ENCODE measurements around the gene MANF.

Gene MANF

DNA sequence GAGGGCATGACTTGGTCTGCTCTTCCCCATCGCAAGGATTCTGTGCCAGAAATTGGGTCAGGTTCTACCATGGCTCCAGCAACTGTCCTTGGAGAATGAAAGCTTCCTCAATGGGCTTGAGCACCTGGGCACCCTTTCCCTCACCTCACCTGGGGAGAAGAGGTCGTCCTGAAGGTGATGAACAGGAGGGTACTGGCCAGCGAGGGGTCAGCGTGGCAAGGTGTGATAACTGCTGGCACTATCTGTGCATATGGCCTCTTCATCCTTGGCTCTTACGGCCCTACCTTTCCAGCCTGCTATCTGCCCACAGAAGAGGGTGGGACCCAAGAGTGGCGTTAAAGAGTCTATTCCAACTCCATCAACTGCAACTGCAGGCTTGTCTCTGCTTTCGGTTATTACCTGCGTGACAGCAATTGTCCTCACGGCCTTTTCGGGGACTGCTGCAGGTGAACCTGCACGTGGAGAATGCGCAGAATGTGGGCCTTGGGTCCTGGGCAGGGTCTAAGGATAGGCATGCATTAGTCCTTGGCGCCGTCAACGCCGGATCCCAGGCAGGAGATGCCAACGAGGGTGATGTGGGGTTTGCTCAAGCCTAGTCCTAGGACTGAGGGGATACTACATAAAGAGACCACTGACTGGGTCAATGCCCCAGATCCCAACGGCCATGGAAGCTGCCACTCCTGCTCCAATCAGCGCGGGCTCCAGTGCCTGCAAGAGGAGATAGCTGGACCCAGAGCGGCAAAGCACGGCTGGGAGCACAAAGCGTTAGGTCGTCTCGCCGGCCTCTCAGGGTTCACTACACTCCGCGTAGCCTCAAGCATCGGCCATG is 5.4 kb downstream of the MANF start:
- no peak for DNase-seq

DNA sequence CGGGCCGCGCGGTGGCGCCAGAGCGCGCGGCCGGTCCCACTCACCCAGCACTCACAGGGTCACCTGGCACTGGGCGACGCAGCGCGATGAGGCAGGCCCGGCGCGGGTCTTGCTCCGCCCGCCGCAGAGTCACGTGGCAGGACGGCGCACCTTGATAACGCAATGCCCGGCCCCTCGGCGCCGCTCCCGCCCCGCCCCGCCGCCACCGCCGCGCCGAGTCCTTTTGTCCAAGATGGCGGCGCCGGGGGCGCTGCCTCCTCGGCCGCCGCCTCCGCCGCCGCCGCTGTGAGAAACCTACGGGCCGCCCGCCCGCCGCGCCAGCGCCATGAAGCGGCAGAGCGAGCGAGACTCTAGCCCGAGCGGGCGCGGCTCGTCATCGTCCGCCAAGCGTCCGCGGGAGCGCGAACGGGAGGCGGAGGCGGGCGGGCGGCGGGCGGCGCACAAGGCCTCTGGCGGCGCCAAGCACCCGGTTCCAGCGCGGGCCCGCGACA is 6.0 kb downstream of the MANF start, which contains the start of gene RBM15B:
TSS of gene RBM15B (plus strand) at position 211 of the 491 bp plus-strand sequence. CDS start at position 326, 115 bp downstream.
- peak; percentile 97 for DNase-seq

DNA sequence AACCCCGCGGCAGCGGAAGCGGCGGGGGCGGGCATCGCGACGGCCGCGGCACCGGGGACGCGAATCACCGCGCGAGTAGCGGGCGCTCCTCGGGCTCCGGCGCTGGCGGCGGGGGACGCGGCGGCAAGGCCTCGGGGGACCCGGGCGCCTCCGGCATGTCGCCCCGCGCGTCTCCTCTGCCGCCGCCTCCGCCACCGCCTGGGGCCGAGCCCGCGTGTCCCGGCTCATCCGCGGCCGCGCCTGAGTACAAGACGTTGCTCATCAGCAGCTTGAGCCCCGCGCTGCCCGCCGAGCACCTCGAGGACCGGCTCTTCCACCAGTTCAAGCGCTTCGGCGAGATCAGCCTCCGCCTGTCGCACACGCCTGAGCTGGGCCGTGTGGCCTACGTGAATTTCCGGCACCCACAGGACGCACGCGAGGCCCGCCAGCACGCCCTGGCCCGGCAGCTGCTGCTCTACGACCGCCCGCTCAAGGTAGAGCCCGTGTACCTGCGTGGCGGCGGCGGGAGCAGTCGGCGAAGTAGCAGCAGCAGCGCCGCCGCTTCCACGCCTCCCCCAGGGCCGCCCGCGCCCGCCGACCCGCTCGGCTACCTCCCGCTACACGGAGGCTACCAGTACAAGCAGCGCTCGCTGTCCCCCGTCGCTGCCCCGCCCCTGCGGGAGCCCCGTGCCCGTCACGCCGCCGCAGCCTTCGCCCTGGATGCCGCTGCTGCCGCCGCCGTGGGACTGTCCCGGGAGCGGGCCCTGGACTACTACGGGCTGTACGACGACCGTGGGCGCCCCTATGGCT is 6.7 kb downstream of the MANF start:
- DNase-seq = peak; percentile 50

DNA sequence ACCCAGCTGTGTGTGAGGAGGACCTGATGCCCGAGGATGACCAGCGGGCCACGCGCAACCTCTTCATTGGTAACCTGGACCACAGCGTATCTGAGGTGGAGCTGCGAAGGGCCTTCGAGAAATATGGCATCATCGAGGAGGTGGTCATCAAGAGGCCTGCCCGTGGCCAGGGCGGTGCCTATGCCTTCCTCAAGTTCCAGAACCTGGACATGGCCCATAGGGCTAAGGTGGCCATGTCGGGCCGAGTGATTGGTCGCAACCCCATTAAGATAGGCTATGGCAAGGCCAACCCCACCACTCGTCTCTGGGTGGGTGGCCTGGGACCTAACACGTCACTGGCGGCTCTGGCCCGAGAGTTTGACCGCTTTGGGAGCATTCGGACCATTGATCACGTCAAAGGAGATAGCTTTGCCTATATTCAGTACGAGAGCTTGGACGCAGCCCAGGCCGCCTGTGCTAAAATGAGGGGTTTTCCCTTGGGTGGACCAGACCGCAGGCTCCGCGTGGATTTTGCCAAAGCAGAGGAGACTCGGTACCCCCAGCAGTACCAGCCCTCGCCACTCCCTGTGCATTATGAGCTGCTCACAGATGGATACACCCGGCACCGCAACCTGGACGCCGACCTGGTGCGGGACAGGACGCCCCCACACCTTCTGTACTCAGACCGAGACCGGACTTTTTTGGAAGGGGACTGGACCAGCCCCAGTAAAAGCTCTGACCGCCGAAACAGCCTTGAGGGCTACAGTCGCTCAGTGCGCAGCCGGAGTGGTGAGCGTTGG is 7.5 kb downstream of the MANF start:
- no peak for DNase-seq

DNA sequence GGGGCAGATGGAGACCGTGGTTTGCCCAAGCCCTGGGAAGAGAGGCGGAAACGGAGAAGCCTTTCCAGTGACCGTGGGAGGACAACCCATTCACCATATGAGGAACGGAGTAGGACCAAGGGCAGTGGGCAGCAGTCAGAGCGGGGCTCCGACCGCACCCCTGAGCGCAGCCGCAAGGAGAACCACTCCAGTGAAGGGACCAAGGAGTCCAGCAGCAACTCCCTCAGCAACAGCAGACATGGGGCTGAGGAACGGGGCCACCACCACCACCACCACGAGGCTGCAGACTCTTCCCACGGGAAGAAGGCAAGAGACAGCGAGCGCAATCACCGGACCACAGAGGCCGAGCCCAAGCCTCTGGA is 8.0 kb downstream of the MANF start:
- no peak for DNase-seq

DNA sequence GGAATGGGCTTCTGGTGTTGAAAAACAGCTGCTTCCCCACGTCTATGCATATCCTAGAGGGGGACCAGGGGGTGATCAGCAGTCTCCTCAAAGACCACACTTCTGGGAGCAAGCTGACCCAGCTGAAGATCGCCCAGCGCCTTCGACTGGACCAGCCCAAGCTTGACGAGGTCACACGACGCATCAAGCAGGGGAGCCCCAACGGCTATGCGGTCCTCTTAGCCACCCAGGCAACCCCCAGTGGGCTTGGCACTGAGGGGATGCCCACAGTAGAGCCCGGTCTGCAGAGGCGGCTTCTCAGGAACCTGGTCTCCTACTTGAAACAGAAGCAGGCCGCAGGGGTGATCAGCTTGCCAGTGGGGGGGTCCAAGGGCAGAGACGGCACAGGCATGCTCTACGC is 8.5 kb downstream of the MANF start:
- no peak for DNase-seq

DNA sequence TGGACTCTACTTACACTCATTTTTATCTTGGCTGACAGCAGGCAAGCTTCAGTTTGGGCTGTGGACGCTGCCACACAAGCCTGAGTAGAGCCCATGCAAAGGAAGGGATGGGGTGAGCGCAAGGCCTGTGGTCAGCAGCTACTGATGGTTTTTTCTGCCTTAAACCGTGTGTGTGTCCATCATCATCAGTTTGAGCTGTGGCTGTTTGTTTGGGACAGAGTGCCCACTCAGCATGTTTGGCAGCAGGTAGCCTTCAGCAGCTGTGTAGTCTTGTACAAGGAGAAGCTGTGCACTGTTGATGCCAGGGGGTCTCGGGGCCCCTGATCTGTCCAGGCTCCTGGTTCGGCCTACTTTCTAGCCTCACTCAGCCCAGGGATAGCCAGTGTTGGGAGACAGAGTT is 9.4 kb downstream of the MANF start:
- no peak for DNase-seq

DNA sequence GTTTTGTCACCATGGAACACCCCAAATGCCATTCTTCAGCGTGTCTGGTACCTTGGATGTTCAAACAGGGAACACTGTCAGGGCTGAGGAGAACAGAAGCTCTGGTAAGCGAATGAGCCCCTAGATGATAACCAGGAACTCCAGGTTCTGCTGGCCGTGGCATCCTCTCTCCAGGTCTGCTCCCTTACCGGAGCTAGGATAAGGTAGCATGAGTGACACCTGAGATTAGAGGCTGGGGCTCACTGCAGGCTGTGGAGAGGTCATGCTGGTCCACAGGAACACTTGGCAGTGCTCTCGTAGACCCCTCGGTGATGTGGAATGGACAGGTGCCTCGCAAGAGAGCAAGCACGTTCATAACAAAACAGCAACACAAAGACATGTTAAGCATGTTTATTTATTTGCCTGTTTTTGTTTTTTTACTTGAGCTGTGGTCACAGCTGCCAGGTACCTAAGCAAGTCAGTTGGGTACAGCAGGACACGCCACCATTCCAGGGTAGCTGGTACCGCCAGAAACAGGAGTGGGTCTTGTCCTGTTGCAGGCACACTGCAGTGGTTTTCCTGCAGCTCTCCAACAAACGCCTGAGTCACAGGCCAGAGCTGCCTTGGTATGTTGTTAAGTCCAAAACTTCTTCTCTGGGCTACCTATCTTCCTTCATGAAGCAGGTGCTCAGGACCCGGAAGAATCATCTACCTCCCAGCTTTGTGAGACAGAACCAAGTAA is 10.6 kb downstream of the MANF start:
- no peak for DNase-seq

DNA sequence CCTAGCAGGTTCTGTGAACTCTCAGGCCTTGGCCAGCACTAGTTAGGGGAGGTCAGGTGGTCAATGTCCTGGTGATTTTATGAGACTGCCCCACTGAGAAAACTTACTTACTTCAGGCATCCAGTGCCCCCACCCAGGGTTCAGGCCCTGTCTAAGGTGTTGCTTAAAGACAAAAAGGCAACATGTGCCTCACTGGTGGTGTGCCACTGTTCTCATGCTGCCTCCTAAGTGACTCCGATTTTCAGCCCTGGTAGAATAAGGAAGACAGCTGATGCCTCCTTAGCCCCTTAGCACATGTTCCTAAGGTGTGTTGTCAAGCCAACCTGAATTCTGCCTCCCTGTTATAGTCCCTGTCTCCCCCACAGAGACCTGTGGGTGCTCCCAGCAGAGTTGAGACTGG is 11.3 kb downstream of the MANF start:
- no peak for DNase-seq

DNA sequence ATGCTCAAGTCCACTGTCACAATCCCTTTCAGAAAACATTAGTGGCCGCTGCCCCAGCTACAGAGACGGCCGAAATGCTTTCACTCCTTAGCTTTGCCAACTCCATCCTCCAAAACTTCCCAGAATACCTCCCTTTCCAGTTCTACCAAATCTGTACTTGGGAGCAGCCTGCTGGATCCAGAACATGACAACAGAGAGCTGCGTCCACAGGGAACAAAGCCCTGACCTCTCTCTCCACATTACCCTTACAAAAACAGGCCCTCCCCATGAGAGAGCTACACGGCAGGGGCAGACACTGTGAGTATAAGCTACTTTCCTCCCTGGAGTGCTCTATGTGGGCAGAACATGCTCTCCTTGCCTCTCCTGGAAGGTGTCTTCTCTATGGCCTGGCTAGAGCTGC is 12.3 kb downstream of the MANF start:
- DNase-seq = no peak

DNA sequence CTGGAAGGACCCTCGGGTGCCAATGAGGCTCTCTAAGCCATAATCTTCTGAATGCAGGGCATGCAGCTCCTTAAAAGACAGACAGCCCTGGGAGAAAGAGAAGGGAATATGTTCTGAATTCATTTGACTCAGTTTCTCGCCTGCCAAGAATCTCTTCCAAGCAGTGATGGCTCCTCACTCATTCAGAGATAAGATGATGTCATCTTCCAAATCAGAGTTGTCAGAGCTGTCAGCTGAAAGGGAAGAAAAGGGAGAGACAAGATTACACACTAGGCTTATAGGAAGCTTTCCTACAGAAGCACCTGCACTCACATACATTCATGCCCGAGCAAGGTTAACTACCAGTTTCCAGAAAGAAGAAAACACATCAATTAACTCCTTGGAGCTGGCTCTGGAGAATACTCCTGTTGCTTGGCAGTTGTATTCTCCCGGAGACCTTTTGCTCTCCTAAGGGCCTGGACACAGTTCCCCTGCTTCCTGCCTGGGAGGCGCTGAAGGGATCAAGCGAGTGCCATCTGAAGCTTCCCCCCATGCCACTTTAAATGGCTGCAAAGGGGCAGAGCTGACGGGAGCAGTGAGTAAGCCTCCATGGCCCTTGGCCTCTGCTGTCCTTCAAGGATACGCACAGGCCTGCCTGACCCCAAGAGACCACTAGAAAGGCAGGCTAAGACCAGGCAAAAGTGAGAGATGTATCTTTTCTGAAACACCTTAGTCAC is 13.7 kb downstream of the MANF start:
- DNase-seq = no peak

DNA sequence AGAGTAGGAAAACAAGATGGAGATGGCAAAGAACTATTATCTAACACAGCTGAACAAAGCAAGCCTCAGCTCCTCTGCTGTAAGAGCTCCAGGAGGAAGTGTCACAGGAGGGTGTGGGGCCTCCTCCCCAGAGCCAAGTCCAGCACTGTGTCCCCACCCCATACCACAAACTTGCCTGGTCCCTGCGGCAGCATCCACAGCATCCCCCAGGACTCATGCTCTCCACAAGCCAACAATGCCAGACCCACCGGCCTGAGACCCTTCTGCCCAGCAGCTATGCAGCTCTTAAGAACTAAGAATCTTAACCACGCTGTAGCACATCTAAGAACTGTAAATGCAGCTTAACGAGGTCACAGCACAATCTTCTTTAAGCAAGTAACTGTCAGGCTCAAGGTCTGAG is 15.1 kb downstream of the MANF start:
- no peak for DNase-seq

DNA sequence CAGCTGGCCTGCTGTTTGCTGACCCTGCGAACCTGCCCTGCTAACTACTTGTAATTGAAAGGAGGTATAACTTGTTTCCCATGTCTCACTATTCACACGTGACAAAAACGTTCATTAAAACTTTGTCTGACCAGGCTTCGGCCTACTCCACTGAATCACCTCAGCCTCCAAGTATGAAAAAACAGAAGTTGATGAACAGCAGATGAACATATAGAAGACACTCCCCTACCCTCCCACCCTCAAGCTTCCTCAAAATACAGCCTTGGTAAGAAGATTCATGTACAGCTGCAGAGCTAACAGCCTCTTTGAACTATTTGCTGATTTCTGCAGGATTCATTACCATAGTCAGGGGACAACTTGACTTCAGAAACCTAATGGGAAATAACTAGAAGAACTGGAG is 16.6 kb downstream of the MANF start:
- no peak for DNase-seq

DNA sequence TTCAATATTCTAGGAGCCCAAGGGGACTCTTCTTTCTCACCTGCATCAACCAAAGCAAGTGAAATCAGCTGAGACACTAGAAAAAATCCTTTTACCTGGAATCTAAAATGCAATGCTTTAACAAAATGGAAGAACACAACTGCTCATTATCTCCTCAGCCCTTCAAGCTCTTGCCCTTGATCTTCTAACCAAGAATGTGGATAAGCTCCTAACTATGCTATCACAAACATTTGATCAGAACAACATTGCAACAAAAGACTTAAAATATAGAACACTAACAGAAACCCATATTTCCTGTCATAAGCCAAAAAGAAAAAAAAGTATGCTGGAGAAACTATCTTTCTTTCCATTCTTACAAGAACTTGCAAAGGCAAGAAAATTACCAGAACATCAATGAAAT is 18.6 kb downstream of the MANF start:
- DNase-seq = no peak

DNA sequence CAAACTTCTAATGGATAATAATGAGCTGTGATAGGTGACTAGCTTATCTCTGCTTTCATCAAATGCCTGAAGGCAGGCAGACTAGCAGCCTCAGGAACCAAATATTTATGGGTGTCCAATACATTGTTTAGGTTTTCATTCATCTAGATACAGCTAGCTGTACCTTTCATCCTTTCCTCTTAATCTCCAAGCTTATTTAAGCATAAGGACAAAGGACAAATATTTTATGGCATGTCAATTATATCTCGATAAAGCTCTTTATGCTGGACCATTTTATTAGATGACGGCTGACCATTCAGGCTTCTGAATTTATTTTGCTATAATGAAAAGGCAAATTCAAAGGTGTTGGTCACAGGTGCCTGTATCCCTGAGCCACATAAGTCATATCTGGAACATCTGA is 22.9 kb downstream of the MANF start:
- DNase-seq = no peak

DNA sequence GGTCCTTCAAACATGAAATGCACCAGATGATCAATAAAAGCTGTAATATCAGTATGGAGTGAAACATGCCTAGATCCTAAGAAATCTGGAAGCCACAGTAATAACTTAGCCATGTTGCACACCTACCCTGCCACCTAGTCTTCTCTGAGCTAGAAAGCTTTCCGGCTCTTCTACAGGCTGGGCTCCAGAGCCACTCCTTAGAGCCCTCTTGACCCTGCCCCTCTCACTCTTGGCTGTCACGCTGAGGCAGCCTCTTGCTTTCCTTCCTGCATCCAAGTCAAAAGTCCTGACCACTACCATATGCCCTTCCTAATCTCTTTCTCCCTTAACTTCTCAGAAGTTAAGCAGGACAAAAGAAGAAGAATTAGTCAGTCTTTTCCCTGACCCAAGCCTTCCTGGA is 23.7 kb downstream of the MANF start:
- DNase-seq = no peak

DNA sequence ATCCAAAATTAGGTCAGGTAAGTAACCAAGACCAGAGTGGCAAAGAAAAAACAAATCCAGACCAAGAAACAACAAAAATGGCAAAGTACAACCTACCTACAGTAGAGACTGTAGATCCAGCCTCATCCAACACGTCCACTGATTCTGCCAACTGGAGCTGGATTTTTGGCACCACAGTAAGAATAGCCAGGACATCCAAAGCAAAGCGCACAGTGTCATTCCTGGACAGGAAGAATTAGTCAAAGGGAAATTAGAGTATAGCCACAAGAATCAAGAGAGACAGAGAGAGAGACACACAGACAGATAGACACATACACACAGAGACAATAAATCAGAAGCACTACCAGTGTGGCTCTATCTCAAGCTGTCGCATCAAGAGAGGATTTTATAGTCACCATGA is 37.1 kb downstream of the MANF start:
- DNase-seq = no peak

DNA sequence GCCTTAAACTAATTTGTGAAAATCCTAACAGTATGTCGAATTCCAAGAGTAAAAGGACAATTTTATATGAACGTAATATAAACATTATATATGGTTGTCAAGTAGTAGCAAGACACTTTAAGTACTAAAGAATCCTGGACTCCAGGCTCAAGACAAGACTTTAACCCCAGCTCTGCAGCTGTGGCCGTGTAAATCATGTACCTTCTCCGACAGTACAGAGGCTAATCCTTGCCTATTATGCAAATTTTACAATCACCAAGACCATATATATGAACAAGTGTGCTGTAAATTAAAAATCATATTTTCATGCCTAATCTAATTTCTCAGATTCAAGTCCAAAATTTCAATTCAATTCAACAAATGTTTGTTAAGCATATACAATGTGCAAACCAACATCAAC is 41.8 kb downstream of the MANF start:
- no peak for DNase-seq

DNA sequence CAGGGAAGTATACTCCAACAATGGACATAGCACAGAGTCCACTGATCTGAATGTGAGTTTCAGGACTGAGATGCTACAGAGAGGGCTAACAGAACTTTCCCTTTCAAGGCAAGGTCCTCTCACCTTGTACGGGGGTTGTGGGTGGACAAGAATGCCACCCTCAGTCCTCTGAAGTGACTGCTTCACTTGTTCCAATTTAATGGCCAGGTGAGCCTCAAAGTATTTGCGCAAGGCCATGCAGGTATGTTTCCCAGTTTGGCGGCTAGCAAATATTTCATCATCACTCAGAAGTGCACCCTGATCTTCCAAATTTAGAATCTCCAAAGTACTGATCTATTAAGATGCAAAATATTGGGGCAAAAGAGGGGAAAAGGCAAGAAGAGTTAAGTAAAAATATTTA is 44.0 kb downstream of the MANF start:
- no peak for DNase-seq

DNA sequence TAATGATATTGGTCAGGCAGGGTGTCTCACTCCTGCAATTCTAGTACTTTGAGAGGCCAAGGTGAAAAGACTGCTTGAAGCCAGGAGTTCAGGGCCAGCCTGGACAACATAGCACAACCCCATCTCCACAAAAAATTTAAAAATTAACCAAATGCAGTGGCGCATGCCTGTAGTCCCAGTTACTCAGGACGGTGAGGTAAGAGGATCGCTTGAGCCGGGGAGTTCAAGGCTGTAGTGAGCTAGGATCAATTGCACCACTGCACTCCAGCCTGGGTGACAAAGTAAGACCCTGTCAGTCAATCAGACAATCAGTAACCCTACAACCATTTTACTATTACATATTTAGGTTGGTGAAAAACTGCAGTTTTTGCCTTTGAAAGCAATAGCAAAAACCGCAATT is 49.0 kb downstream of the MANF start:
- no peak for DNase-seq

DNA sequence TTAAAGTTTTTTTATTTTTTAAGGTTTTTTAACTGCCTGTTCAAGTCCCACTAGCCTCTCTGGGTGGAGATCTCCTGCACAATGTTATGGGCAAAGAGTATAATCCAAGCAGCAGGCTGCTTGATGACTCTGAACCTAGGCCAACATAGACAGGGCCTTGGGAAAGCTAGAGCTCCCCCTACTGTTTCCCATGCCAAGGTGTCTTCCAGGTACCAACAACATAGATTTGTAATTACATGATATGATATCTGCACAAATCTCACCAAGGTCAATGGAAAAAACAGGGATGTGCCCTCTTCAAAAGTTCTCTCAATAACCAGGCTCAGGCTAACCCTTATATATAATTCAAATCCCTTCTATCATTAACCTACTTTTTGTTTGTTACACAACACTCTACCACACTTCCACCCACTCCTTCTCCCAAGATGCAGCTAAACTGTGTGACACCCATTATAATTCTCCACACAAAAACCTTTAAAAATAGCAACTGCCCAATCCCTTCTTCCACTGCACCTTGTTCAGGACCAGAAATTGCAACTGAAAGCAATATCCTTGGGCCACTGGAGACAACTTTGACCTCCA is 49.7 kb downstream of the MANF start:
- DNase-seq = peak; percentile 15

Measured in activated effector memory CD4-positive, alpha-beta T cell treated with Interleukin-2 at 50 U/mL for 16 hours (primary cell).